HG03108 (cell line): ENCODE results near the gene EIF2D.
"Not testable (repeated sequence)": the region's sequence is repeated elsewhere in the genome, so short reads cannot be mapped to it uniquely, and the experiment has no call there.

Source experiments
- ATAC-seq: cut with Tn5 transposase; IDR thresholded peaks from one replicate; pipeline ENCODE4 v1.9.1; 2021; ENCODE audit warnings: moderate library complexity; ENCODE audit not compliant: unreplicated experiment

EIF2D gene

DNA sequence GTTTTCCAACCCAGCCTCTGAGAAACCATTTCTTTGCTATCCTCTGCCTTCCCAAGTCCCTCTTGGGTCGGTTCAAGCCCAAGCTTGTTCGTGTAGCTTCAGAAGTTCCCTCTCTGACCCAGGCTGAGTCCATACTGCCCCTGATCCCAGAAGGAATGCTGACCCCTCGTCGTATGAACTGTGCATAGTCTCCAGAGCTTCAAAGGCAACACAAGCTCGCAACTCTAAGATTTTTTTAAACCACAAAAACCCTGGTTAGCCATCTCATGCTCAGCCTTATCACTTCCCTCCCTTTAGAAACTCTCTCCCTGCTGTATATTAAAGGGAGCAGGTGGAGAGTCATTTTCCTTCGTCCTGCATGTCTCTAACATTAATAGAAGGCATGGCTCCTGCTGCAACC, 23.8 kb downstream of the EIF2D start:
- no peak for ATAC-seq

DNA sequence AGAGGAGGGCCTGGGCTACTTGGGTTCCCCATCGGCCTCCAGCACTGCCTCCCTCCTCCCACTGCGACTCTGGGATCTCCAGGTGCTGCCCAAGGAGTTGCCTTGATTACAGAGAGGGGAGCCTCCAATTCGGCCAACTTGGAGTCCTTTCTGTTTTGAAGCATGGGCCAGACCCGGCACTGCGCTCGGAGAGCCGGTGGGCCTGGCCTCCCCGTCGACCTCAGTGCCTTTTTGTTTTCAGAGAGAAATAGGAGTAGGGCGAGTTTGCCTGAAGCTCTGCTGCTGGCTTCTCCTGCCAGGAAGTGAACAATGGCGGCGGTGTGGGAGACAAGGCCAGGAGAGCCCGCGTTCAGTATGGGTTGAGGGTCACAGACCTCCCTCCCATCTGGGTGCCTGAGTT, 24.4 kb downstream of the EIF2D start:
- ATAC-seq = no peak

DNA sequence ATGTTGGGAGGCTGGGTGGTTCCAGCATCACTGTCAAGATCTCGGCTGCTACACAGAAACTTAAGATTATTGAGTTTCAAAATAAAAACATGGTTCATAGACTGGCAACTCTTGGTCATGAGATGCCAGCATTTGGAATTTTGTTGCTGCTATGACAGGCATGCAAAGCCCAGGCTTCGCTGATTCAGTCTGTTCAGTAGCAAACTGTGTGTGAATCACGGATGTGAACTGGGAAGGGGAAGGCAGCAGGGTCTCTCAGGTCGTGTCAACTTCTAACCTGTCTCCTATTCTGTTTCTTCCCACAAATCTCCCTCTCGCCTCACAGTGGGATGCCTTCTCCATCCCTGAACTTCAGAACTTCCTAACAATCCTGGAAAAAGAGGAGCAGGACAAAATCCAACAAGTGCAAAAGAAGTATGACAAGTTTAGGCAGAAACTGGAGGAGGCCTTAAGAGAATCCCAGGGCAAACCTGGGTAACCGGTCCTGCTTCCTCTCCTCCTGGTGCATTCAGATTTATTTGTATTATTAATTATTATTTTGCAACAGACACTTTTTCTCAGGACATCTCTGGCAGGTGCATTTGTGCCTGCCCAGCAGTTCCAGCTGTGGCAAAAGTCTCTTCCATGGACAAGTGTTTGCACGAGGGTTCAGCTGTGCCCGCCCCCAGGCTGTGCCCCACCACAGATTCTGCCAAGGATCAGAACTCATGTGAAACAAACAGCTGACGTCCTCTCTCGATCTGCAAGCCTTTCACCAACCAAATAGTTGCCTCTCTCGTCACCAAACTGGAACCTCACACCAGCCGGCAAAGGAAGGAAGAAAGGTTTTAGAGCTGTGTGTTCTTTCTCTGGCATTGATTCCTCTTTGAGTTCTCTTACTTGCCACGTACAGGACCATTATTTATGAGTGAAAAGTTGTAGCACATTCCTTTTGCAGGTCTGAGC, 25.5 kb downstream of the EIF2D start:
- no peak for ATAC-seq

DNA sequence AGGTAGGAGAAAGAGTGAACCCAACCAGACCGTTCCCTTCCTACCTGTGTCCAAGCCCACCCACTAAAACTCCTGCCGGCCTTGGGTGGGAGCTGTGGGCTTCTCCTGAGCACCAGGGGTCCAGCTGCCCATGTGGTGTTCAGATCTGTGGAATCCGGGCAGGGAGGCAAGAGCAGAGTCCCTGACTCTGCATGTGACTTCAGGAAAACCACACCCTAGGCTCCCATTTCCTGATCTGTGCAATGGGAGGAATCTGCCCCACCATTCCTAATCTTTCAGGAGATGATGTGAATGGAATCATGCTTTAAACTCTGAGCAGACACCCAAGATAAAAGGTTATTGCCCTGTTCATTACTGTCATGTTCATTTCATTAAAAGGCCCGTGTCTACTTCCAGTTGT, 27.6 kb downstream of the EIF2D start:
- ATAC-seq = no peak

DNA sequence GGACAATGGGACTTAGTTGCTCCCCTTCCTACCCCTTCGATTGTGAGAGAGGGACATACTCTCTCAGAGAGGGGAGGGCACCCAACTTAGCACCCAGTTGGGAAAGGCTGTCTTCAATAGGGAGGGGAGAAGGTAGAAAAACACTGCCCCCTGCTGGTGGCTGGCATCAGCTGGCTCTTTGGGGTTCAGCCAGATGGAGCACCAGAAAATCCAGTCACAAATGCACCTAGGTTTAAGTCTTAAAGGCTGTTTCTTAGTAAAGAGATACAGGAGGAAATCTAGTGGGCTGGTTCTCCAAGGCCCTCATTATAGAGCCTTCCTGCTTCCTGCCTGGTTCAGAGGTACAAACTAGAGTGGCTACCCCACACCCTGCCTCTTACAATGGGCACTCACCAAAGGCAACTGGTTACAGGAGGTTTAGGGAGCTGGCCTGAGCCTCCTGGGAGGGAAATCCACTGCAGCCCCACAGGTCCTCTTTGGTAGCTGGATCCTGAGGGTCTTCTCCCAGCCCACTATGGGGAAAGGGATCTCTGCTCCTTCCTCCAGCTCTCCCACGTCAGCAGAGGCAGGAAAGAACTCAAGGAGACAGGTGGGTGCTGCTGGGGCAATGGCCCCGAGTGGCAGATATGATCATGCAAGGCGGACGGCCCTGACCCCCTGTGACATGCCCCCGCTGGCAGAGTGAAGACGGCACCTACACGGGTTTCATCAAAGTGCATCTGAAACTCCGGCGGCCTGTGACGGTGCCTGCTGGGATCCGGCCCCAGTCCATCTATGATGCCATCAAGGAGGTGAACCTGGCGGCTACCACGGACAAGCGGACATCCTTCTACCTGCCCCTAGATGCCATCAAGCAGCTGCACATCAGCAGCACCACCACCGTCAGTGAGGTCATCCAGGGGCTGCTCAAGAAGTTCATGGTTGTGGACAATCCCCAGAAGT, 28.3 kb downstream of the EIF2D start:
- ATAC-seq = no peak

DNA sequence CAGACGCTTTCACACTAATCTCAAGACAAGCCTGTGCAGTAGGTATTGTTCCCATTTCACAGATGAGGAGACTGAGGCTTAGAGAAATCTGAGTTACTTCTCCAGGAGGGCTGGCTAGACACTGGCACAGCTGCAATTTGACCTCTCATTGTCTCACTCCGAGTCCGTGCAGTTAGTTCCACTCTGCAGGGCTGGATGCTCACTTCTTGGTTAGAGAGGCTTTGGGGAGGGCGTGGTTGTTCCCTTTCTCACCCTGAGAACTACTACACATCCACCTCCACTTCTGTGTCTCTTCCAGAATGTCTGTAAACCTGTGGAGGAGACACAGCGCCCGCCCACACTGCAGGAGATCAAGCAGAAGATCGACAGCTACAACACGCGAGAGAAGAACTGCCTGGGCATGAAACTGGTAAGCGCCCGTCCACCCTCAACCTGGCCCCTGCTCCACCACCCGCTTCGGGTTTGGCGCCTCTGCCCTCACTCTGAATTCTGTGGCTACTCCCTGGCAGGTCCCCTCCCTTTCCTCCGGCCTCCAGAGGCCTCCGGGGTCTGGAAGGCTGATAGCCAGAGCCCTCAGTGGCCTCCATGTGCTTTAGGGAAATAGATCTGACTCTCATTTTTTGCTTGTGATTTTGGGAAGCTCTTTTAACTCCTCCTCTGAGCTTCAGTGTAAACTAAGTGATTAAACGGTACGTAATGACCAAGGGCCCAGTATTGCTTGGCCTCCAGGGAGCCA, 29.1 kb downstream of the EIF2D start:
- ATAC-seq = no peak

- ATAC-seq = no peak
Measured at GRCh38 chr1:206582537-206582936, 29.7 kb downstream of the EIF2D start.

GRCh38 chr1:206581571-206581981, 30.7 kb downstream of the EIF2D start:
- ATAC-seq = no peak

GRCh38 chr1:206581114-206581497, 31.2 kb downstream of the EIF2D start:
- ATAC-seq = not testable (repeated sequence)

DNA sequence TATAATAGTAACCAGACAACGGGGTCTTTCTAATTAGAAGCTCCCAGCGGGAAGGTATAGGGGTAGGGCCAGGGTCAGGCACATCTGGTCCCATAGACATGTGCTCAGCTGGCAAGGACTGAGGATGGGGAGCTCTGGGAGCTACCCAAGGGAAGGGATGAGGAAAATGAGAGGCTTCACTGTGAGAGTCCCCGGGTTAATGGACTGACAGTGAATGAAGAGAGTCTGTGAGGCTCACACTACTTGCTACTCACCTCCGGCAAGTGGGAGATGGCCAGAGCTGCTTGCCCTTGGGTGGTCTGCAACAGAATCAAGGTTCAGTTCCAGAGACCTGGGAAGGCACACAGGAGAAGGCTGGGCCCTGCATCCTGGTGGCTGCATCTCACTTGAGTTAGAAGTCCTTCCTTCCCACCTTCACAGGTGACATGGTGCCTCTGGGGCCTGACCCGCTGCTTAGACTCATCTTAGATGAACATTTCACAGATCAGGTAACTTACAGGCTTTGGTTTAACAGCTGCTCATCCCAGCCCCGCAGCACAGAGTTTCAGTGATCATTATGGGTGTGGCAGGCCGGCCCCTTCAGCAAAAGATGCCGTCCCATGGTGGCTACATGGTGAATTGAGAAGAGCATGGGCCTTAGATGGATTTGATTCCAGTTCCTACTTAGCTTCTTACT, 31.7 kb downstream of the EIF2D start:
- ATAC-seq = no peak

GRCh38 chr1:206579747-206580437, 32.4 kb downstream of the EIF2D start:
- peak; percentile 77 for ATAC-seq

DNA sequence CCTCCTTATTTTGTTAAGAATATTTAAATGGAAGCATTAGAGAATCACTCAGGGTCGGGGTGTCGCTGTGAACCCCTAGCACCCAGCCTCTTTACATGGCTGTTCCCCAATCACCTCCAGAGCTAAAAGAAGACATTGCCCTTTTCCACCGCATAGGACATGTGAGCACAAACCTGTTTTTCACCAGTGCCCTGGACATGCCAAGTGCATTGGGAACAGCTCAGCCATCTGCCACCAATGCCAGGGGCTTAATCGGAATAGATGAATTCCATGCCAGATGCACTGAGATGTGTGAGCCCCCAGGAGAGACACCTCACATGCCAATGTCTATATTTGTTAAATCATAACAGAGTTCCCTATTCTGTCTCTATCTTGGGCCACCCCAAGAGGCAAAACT, 33.3 kb downstream of the EIF2D start:
- ATAC-seq = no peak

- no peak for ATAC-seq
Measured at GRCh38 chr1:206578068-206578977, 33.9 kb downstream of the EIF2D start.

DNA sequence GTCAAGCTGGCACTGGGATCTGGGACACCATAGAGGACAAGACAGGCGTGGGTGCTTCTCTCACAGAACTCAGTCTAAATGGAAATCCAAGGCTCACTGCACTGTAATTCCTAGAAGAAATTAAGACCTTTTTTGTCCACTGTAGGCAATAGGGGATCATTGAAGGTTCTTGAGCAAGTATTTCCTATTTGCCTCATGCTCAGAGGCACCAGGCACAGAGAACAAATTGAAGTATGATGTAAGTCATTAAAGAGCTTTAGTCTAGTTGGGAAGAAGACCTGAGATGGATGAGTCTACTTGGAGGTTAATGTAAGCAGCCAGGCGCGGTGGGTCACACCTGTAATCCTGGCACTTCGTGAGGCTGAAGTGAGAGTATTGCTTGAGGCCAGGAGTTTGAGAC, 34.6 kb downstream of the EIF2D start:
- ATAC-seq = no peak

DNA sequence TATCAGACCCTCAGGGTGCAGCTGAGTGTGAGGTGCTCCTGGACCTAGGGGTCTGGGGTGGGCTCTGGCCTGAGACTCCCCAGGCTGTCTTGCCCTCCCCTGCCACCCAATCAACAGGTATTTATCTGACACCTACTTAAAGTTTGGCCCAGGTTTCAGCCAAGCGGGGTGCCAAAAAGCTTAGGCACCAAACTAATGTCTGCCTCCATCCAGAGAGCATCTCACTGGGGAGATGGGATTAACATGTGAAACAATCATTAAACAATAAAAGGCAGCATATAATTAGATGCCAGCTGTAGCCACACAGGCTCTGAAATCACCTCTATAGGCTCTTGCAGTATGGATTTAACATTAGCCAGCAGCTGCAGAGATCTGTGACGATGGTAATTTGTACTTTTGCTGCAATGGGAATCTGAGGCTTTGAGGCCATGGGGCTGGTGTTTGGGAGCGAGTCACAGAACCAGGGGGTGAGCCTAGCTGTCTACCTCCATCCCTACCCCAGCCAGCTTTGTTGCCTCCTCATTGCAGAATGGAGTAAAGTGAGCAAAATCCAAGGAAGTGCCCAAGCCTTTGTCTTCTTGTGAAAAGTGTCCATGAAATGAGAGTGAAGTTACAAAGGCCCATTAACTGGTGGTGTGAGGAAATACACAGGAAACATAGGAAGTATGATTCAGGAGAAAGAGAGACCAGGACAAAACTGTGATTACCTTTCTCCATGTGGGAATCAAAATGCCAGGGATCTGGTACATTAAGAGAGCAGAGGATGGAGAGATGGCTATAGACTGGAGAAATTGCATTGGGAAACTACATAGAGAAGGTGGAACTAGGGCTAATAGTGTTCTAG, 36.1 kb downstream of the EIF2D start:
- ATAC-seq = no peak

DNA sequence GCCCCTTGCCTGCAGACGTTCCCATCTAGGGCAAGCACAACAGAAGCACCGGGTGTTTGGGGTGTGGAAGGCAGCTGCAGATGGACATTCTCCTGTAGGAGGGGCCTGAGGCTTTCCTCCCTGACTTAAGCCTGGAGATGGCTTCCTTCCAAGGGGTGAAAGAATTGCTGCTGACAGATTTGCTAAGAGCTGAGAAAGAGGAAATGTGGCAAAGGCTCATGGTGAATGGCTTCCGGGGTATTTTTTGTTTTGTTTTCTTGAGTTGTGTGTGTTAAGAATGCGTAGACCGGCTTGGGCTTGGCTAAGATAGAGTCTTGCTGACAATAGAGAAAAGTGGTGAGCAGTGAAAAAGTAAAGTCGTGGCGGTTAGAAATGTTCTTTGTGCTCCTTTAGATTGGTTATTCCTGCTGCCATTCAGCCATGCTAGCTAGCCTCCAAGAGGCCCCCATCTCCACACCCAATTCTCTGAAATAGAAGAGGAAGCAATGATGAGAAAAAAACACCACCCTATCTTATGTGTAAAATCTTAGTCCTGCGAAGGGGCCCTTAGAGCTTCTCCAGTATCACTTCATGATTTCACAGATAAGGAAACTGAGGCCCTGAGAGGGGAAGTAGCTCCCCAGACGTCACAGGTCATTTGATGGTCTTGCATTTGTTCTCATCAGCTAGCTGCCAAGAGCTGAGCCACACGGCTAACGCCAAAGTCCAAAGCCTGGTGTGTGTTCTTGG, 36.9 kb downstream of the EIF2D start:
- ATAC-seq = no peak

GRCh38 chr1:206573762-206574161, 38.5 kb downstream of the EIF2D start:
- no peak for ATAC-seq
